ENCODE results near the gene TPSD1.

GRCh38 chr16:1290063-1290501 is 34.2 kb downstream of the TPSD1 start:
- TF ChIP-seq, protein P1, sequence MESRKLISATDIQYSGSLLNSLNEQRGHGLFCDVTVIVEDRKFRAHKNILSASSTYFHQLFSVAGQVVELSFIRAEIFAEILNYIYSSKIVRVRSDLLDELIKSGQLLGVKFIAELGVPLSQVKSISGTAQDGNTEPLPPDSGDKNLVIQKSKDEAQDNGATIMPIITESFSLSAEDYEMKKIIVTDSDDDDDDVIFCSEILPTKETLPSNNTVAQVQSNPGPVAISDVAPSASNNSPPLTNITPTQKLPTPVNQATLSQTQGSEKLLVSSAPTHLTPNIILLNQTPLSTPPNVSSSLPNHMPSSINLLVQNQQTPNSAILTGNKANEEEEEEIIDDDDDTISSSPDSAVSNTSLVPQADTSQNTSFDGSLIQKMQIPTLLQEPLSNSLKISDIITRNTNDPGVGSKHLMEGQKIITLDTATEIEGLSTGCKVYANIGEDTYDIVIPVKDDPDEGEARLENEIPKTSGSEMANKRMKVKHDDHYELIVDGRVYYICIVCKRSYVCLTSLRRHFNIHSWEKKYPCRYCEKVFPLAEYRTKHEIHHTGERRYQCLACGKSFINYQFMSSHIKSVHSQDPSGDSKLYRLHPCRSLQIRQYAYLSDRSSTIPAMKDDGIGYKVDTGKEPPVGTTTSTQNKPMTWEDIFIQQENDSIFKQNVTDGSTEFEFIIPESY (IDR thresholded peaks at IDR 0.05; ENCODE audit: borderline replicate concordance, low read depth): no peak
- TF ChIP-seq EZH2phosphoT487 (IDR thresholded peaks at IDR 0.05; ENCODE audit: borderline replicate concordance, low read depth) (no peak), USF2 (IDR thresholded peaks at IDR 0.05; ENCODE audit: borderline replicate concordance, low read depth, low read length) (no peak), IRF3 (IDR thresholded peaks at IDR 0.05; ENCODE audit: low read depth, low read length) (no peak), FOXJ3 (CRISPR knock-in tag; IDR thresholded peaks at IDR 0.05) (no peak), POLR2AphosphoS5 (IDR thresholded peaks at IDR 0.05; ENCODE audit: low read depth, low read length) (no peak), EP300 (IDR thresholded peaks at IDR 0.05; ENCODE audit: borderline replicate concordance in 1 of 2, low read depth in 1 of 2, low read length in 1 of 2) (no peak), RCOR1 (IDR thresholded peaks at IDR 0.05; ENCODE audit: low read length) (no peak), JUND (IDR thresholded peaks at IDR 0.05) (no peak), MXI1 (IDR thresholded peaks at IDR 0.05; ENCODE audit: low read depth, low read length) (no peak), FOXM1 (IDR thresholded peaks at IDR 0.05; ENCODE audit: low read depth) (no peak), TAF1 (IDR thresholded peaks at IDR 0.05; ENCODE audit: borderline replicate concordance, low read depth, low read length) (no peak), CHD2 (IDR thresholded peaks at IDR 0.05; ENCODE audit: low read length, partially characterized antibody) (no peak)
- TF ChIP-seq, protein P2, sequence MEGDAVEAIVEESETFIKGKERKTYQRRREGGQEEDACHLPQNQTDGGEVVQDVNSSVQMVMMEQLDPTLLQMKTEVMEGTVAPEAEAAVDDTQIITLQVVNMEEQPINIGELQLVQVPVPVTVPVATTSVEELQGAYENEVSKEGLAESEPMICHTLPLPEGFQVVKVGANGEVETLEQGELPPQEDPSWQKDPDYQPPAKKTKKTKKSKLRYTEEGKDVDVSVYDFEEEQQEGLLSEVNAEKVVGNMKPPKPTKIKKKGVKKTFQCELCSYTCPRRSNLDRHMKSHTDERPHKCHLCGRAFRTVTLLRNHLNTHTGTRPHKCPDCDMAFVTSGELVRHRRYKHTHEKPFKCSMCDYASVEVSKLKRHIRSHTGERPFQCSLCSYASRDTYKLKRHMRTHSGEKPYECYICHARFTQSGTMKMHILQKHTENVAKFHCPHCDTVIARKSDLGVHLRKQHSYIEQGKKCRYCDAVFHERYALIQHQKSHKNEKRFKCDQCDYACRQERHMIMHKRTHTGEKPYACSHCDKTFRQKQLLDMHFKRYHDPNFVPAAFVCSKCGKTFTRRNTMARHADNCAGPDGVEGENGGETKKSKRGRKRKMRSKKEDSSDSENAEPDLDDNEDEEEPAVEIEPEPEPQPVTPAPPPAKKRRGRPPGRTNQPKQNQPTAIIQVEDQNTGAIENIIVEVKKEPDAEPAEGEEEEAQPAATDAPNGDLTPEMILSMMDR (IDR thresholded peaks at IDR 0.05): no peak
